Stimulated activated naive CD4-positive, alpha-beta T cell (primary cell): Measurements from ENCODE around the gene ANKLE2.
A peak's percentile ranks its signal among the peaks of the same experiment; 100 is the strongest.
"Not testable (repeated sequence)": the region's sequence is repeated elsewhere in the genome, so short reads cannot be mapped to it uniquely, and the experiment has no call there.

Source experiments
- DNase-seq, 6 experiments: peaks; one replicate each; lab custom pipeline; 2025; lab: John Stamatoyannopoulos, UW

The ANKLE2 gene

GRCh38 chr12:132776816-132777568 is 15.4 kb upstream of the ANKLE2 start:
- DNase-seq, result no peak

GRCh38 chr12:132776230-132776625 is 14.6 kb upstream of the ANKLE2 start:
- not testable (repeated sequence) for DNase-seq

GRCh38 chr12:132775502-132776229 is 14.0 kb upstream of the ANKLE2 start:
- no peak for DNase-seq

GRCh38 chr12:132774646-132775275 is 13.1 kb upstream of the ANKLE2 start:
- DNase-seq, result no peak

GRCh38 chr12:132774159-132774558 is 12.5 kb upstream of the ANKLE2 start:
- DNase-seq, result no peak

- DNase-seq, result peak; percentile 25 to 67 (median 46)
Measured at GRCh38 chr12:132773077-132773955, 11.7 kb upstream of the ANKLE2 start.

GRCh38 chr12:132772606-132773005 is 11.0 kb upstream of the ANKLE2 start:
- DNase-seq, result no peak

- peak; percentile 38 to 71 (median 64) for DNase-seq
Measured at GRCh38 chr12:132771126-132771838, 9.7 kb upstream of the ANKLE2 start.

- DNase-seq, result no peak
Measured at GRCh38 chr12:132766380-132767085, 4.9 kb upstream of the ANKLE2 start.

GRCh38 chr12:132765361-132765760 is 3.7 kb upstream of the ANKLE2 start:
- no peak for DNase-seq

- no peak for DNase-seq
Measured at GRCh38 chr12:132764231-132764630, 2.6 kb upstream of the ANKLE2 start.

- DNase-seq, result peak; percentile 71 to 87 (median 77)
Measured at GRCh38 chr12:132761921-132762583, 420 bp upstream of the ANKLE2 start.

- DNase-seq, result no peak
Measured at GRCh38 chr12:132759359-132759758, 2.3 kb downstream of the ANKLE2 start.

GRCh38 chr12:132758825-132759224 is 2.8 kb downstream of the ANKLE2 start:
- not testable (repeated sequence) for DNase-seq

GRCh38 chr12:132754160-132754932 is 7.3 kb downstream of the ANKLE2 start:
- no peak for DNase-seq

GRCh38 chr12:132753670-132754069 is 8.0 kb downstream of the ANKLE2 start:
- not testable (repeated sequence) for DNase-seq

GRCh38 chr12:132748319-132748718 is 13.3 kb downstream of the ANKLE2 start:
- no peak for DNase-seq

GRCh38 chr12:132747896-132748295 is 13.7 kb downstream of the ANKLE2 start:
- no peak for DNase-seq

GRCh38 chr12:132747395-132747794 is 14.2 kb downstream of the ANKLE2 start:
- DNase-seq, result no peak
